ENCODE measurements around the gene REP15.
"Not testable (repeated sequence)": the region's sequence is repeated elsewhere in the genome, so short reads cannot be mapped to it uniquely, and the experiment has no call there.

Gene REP15

DNA sequence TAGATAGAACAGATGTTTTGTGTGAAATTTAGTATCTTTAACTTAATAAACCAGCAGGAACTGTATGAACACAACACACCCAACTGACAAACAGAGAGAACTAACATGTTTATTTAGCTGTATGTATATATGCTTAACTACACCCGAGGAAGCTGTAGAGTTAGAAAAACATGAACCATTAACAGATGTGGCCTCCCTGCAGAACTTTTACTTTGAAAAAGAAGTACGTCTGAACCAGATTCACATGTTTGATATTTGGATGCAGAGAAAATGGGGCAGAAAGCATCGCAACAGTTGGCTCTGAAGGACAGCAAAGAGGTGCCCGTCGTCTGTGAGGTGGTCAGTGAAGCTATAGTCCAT lies at the start of gene REP15:
Gene REP15 (plus strand): TSS at position 155 of the 360 bp plus-strand sequence. CDS start 116 bp downstream, at position 271.
- DNase-seq = no peak

DNA sequence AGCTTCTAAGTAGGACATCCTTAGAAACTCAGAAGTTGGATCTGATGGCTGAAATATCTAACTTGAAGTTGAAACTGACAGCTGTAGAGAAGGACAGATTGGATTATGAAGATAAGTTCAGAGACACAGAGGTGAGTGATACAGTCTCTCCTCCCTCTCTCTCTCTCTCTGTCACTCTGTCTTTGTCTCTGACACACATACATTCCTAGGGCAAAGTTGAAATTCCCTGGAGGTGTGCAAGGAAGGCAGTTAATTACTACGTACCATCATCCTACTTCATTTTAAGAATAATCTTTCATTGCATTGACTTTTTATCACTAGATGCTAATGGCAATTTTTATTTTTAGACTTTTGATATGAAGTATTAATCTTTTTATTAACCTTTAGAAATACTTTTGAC lies 46.2 kb upstream of the REP15 start:
- DNase-seq = no peak

GRCh38 chr12:27651201-27651600 lies 45.0 kb upstream of the REP15 start:
- DNase-seq = no peak

DNA sequence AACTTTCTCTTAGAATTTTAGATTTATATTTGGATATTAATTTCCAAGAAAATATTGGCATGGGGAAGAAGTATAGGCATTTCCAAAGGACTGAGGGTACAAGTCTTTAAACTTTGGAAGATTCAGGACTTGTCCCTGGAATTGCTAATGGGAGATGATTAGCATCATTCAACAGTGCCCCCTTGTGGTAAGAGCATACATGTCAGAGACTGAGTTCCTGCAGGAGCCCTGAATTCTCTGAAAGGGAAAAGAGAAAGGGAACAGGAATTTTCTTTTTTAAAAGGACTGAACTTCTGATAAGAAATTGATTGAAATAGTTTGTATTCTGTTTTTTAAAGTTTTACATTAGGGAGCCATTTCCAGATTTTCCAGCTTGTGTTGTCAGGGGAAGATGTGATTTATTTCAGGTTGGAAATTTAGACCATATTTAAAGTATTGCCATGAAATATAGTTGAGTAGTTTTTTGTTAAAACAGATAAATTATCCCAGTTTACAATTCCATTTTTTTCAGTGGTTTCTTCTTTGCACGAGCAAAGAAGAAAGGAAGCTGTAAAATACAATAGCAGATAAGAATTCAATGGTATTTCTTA lies 44.0 kb upstream of the REP15 start:
- peak; percentile 8 for DNase-seq

GRCh38 chr12:27653661-27654060 lies 42.6 kb upstream of the REP15 start:
- no peak for DNase-seq

DNA sequence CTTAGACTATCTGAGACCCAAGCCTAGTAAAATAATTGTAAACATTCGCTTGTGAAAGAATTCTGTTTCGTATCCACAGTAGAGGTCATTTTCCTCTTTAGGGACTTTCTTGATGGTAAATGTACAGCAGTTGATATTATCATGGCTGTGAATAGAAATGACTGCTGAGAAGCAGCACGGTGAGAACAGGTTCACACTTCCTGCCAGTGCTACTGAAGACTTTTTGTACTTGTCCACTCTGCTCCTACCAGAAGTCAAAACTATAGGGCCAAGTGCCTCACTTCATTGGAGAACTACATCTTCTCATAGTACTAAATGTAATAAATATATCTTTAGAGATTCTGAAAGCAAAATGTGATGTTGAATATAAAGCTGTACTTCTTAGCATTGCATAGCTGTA lies 40.8 kb upstream of the REP15 start:
- DNase-seq = not testable (repeated sequence)

- no peak for DNase-seq
Observed at GRCh38 chr12:27657296-27657695, 39.0 kb upstream of the REP15 start.

GRCh38 chr12:27665704-27666103 lies 30.5 kb upstream of the REP15 start:
- no peak for DNase-seq

DNA sequence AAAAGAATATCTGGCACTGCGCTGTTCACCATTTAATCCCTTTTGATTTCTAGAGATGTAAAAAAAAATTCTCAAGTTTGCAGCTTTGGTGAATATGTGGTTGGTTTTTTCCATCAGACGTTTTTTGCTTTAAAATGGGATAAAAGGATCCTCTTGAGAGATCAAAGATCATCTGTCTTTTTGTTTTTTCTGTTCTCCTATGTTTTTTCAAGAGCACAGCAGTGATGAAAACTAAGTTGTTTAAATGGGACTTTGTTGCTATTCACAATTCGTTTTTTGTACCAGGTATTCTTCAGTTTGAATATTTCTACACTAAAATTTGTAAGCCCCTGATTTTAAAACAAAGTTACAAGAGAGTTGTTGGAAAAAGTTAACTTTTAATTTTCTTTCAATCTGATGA lies 29.7 kb upstream of the REP15 start:
- no peak for DNase-seq

DNA sequence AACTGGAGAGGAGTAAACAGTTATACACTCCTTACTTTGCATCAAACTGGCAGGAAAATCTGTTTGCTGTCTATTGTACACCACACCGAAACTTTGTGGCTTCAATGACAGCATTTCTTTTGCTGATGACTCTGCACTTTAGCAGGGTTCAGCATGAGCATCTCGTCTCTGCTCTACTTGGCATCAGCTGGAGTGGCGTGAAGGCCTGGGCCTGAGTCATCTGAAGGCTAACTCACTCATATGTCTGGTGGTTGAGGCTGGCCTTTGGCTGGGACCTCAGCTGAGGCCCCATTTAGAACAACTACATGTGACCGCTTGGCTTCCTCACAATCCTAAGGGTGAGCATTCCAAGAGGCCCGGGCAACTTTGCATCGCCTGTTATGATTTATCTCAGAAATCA lies 28.7 kb upstream of the REP15 start:
- DNase-seq = no peak

- DNase-seq = no peak
Observed at GRCh38 chr12:27672051-27672450, 24.2 kb upstream of the REP15 start.

DNA sequence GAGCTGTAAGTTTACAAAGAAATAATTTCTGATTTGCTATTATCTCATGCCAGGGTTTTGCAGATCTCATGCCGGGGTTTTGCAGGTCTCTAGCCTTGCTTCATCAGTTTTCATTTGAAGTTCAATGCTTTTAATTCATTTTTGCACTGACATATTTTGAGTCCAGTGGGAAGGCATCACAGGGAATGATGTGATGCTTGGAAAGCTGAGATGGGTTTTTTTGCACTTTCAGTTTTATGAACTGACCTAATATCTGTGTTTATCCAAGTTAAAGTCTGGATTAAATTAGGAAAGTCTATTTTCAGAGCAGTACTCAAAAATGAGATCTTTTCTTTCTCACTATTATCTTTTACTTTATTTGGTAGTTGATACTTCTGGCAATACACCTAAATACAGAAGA lies 23.6 kb upstream of the REP15 start:
- no peak for DNase-seq

GRCh38 chr12:27673101-27673718 lies 23.0 kb upstream of the REP15 start:
- no peak for DNase-seq

- no peak for DNase-seq
Observed at GRCh38 chr12:27674989-27675388, 21.3 kb upstream of the REP15 start.

- no peak for DNase-seq
Observed at GRCh38 chr12:27680619-27681018, 15.6 kb upstream of the REP15 start.

GRCh38 chr12:27682534-27682933 lies 13.7 kb upstream of the REP15 start:
- DNase-seq = no peak

GRCh38 chr12:27685274-27685673 lies 11.0 kb upstream of the REP15 start:
- DNase-seq = no peak

DNA sequence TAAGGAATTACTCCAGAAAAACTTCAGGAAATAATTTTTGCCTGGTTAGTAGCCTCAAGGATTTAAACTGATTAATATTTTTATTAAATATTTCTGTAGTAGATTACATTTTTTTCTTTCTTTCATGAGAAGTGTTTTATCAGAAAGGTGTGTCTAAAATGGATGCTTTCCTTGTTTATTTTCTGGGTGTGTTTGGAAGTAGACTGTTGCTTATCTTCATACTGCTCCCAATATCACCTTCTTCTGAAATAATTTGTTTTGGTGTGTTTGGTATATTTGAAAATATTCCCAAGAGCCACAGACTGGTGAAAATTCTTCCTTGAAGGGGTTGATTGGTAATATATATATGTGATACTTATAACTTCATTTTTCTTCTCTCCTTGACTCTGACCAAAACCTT lies 10.1 kb upstream of the REP15 start:
- no peak for DNase-seq

GRCh38 chr12:27688671-27689070 lies 7.6 kb upstream of the REP15 start:
- no peak for DNase-seq

DNA sequence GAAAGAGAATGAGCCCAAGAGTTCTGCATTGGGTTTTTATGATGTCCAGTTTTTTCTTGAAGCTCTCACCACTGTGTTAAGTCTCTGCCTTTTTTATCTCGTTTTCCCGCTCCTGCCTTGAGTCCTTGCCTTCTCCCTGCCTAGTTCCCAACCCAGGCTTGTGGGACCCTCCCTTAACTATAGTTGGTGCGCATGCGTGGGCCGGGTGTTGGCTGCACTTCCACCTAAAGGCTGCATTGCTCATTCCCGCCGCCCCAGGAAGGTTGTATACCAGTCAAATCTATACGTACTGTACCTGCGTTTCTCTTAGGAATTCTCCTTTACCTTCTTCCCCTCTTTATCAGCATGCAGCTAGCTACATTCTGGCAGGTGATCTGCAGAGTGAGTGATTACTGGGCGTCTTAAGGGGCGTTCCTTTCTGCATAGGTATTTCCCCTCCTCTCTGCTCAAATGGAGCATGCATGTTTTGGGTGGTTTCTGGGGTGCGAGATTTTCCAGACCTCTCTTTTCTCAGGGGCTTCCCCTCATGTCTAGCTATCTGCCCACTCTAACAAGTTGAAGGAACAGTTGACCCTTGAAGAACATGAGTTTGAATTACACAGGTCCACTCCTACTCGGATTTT lies 6.6 kb upstream of the REP15 start:
- no peak for DNase-seq

DNA sequence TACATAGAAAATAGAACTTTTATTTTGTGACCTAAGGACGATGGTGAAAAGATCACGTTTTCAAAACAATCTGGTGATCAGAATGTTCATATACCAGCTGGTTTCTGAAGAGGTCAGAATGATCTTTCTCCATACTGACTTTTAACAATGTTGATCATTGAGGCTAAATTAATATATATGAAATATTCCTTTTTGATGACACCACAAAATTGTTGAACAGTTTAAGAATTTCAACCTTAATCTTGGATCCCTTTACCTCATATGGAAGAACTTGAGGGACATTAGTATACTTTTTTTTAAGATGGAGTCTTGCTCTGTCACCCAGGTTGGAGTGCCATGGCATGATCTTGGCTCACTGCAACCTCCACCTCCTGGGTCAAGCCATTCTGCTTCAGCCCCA lies 2.8 kb upstream of the REP15 start:
- no peak for DNase-seq

- DNase-seq = no peak
Observed at GRCh38 chr12:27695556-27696292, 523 bp upstream of the REP15 start.

- no peak for DNase-seq
Observed at GRCh38 chr12:27696864-27697564, 767 bp downstream of the REP15 start.

Measured in NCI-H524 treated with DMSO at 0.1 percent for 48 hours (cell line).